ENCODE measurements around the gene TMEM158.
A peak's percentile ranks its signal among the peaks of the same experiment; 100 is the strongest.

Gene TMEM158

DNA sequence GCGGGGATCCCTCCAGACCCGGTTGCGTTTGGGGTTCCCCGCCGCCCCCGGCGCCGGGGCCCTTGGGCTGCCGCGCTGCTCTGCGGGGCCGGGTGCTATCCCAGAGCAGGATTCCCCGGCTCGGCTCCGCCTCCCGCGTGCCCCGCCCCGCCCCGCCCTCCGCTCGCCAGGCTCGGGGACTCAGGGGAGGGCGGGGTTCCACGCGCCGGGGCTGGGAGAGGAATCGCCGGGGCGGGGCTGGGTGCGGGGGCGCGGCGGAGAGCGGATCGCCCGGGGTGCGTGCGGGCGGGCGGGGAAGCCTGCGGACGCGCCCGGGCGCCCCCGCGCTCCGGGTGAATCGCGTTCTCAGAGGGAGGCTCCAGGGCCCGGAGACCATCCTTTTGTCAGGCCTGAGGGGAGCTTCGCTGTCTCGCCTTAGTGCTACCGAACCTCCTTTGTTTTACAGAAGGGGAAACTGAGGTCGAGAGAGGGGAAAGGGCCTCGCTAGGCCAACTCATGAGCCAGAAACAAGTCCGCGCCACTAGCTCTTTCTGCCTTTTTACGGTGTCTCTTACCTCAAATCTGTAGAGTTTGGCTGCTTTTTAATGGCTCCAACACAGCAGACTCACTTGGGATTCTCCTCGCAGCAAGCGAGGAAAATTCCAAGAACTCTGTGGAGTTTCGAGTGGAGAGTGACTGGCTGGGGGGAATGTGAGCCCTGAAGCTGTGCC is at the start of gene TMEM158:
TMEM158 (minus strand) TSS at position 82 of the 710 bp plus-strand sequence. CDS start 260 bp downstream, outside the sequence.
- DNase-seq (ENCODE audit: low read depth): no peak

- DNase-seq (ENCODE audit: low read depth): no peak
Measured at GRCh38 chr3:45275006-45275704, 49.1 kb upstream of the TMEM158 start.

- DNase-seq (ENCODE audit: low read depth): peak; percentile 33
Measured at GRCh38 chr3:45273681-45274515, 47.8 kb upstream of the TMEM158 start.

DNA sequence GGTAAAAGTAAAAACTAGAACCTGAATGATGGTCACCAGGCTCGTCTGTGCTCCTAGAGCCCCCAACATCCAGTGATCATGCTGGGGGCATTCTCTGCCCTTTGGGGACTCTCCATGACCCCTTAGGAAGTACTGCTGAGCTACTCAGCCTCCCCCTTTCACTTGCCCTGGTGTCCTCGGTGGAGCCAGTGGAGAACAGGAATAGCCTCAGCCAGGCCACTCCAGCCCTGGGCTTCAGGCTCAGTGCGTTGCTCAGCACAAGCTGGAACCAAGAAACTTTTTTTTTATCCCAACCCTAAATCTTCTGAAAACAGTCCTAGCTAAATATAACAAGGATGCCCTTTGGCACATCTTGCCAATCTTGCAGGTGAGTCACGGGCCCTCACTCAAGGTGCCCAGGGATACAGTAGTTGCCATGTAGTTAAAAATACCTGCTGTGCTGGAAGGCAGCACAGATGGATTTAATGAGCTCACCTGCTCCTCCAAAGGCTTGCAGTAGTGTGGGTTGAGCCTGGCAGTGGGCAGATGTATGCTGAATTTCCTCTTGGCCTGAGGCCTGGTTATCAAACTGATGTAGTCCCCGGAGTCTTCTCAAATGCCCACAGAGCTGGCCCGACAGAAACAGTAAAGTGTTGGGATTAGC is 46.9 kb upstream of the TMEM158 start:
- no peak for DNase-seq (ENCODE audit: low read depth)

DNA sequence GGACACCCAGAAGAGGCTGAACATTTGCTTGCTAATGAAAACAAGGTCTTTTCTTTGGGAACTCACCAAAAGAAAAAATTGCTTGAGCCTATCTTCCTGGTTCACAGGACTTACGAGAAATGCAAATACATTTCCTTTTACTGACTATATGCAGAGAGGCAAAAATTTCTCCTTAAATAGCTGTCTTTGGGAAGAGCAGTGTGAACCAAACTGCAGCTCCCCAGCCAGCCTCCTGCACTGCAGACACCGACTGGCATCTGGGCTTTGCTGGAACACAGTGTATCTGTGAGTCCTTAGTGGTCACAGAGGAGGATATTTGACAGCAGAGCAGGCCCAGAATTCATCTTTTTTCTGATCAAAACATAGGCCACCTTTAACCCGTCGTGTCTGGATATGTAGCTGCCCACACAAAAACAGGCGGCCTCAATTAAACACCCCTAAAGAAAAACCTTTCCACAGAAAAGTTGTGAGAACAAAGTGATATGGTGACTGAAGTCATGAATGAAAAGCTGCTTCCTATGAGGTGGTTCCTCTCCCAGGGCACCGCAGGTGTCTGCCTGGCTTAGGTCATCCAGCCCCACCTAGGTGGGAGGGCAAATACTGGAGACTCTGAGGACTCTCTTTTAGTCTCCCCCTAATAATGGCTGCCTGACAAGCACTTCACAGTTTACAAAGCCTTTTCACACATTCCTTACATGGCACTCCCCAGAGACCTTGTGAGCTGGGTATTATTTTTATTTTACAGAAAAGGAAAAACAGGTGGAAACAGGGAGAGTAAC is 46.1 kb upstream of the TMEM158 start:
- DNase-seq (ENCODE audit: low read depth): no peak

- no peak for DNase-seq (ENCODE audit: low read depth)
Measured at GRCh38 chr3:45269952-45270351, 43.9 kb upstream of the TMEM158 start.

DNA sequence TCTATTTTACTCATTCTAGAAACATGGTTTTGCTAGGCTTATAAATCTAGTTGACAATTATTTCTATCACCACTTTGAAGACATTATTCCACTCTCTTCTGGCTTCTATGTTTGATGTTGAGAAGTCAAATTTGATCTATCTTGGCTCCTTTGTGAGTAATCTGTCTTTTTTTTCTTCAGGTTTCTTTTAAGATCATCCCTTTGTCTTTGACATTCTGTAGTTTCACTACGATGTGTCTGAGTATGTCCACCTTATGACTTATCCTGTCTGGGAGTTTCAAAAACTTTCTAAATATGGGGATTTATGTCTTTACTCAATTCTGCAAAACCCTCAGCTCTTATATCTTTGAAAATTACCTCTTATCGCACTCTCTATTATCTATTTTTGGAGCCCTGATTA is 41.0 kb upstream of the TMEM158 start:
- no peak for DNase-seq (ENCODE audit: low read depth)

DNA sequence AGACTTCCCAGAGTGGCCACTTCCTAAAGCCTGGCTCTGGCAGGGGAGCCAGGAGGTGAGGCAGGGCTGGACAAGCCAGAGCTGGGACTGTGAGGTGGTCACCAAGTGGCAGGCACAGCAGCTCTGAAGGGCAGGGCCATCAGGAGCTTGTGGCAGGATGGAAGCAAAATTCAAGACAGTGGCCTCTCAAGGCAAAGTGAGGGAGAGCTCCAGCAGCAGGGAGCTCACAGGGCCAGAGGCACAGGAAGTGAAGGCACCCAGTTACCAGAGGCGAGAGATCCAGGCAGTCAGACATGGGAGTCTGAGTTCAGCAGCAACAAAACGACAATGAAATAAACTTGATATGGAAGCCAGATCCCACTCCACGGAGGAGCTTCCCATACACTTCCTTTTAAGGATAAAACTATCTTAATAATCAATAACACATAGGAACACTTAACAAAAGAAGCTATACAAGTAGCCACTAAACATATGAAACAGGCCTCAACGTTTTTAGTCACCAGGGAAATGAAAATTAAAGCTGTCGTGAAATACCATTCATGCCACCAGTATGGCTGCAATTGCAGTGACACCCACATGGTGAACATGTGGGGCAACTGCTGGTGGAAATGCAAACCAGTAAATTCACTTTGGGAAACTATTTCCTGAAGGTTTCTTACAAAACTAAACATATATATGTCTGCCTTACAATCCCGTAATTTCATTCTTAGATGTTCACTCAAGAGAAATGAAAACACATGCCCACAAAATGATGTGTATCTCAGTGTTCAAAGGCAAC is 35.4 kb upstream of the TMEM158 start:
- no peak for DNase-seq (ENCODE audit: low read depth)

DNA sequence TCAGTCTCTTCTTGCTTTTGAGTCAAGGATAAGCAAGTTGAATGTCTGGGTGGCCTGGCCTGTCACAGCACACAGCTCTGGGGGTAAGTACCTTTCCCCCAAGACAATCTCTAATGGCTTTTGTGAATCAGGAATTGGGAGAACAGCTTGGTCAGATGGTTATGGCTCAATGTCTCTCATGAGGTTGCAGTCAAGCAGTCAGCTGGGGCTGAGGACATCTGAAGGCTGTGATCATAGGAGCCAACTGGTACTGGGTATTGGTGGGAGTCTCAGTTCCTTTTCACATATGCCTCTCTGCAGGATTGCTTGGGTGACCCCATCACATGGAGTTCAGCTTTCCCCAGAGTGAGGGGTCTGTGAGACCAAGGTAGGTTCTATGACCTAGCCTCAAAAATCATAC is 33.0 kb upstream of the TMEM158 start:
- DNase-seq (ENCODE audit: low read depth): no peak

GRCh38 chr3:45258317-45258716 is 32.2 kb upstream of the TMEM158 start:
- DNase-seq (ENCODE audit: low read depth): no peak

- DNase-seq (ENCODE audit: low read depth): no peak
Measured at GRCh38 chr3:45253316-45253715, 27.2 kb upstream of the TMEM158 start.

DNA sequence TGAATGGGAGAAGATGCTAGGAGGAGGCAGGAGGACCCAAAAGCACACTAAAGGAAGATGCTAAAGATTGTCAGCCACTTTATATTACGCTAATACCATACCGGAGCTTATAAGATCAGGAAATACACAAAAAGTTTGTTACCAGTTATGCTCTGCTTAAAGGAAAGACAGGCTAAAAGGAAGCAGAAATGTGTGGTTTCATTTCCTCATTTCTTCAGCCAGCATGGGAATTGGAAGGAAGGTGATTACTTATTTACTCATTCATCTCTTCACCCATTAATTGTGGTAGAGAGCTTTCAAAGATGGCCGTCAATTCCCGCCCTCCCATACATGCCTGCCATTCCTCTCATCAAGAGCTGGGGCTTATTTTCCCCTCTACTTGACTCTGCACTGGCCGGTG is 26.7 kb upstream of the TMEM158 start:
- no peak for DNase-seq (ENCODE audit: low read depth)

- no peak for DNase-seq (ENCODE audit: low read depth)
Measured at GRCh38 chr3:45249391-45249790, 23.3 kb upstream of the TMEM158 start.

DNA sequence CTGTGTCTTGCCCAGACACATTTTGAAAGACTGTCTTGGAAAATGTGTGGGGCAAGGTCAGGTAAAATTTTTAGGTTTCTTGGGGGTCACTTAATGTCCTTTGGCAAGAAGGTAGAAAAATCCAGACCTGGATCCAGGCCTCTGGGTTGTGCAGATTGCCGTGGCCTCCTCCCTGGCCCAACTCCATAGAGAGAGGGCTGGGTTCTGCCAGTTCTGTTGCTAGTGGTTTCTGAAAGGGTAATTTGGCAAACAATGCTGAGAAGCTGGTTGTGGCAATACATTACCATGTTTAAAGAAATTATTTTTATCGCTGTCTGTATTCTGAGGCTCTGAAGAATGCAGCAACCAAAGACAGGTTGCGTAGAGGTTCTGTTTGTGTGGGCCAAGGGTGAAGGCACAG is 20.2 kb upstream of the TMEM158 start:
- no peak for DNase-seq (ENCODE audit: low read depth)

GRCh38 chr3:45244356-45244755 is 18.3 kb upstream of the TMEM158 start:
- DNase-seq (ENCODE audit: low read depth): no peak

GRCh38 chr3:45241206-45241605 is 15.1 kb upstream of the TMEM158 start:
- no peak for DNase-seq (ENCODE audit: low read depth)

DNA sequence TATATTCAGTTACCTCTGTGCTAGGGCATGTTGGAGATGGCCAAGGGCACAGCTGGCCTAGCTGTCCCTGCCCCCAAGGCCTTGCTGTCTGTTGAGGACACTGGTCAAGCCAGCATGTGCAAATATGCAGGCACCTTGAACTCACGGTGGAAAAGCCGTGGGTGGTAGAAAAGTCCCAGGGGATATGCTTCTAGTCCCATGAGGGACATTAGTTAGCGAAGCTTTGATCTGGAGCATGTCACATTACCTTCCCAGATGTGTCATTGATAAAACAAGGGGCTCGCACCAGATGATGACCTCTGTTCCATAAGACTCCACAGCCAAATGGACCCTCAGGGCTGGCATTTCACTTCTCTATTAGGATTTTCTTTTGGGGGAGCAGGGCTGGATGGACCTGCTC is 14.2 kb upstream of the TMEM158 start:
- no peak for DNase-seq (ENCODE audit: low read depth)

GRCh38 chr3:45239254-45239653 is 13.2 kb upstream of the TMEM158 start:
- DNase-seq (ENCODE audit: low read depth): no peak

DNA sequence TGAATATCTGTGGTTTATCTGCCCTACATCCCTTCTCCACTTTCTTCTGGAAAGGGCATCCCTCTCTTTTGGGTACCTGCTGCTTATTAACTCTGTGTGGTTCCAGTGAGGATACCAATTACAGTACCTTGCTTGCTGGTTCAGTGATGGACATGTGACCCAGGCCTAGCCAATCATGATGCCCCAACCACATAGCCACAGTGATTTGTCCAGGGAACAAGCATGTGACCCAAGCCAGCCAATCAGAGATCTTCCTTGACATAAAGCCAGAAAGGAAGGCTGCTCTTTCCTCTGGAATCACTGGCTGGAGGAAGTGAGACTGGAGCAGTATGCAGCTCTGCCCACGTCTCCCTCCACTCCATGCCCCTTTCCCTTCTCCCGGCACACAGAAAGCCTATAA is 10.9 kb upstream of the TMEM158 start:
- DNase-seq (ENCODE audit: low read depth): no peak

DNA sequence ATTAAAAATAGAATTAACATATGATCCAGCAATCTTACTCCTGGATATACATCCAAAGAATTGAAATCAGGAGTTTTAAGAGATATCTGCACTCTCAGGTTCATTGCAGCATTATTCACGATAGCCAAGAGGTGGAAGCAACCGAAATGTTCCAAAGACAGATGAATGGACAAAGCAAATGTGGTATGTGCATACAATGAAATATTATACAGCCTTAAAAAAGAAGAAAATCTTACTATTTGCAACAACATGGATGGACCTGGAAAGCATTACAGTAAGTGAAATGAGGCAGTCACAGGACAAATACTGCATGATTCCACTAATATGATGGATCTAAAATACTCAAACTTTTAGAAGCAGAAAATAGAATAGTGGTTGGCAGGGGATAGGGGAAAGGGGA is 9.3 kb upstream of the TMEM158 start:
- no peak for DNase-seq (ENCODE audit: low read depth)

GRCh38 chr3:45234250-45234649 is 8.2 kb upstream of the TMEM158 start:
- DNase-seq (ENCODE audit: low read depth): no peak
